ENCODE results near the gene FBXO40. TPM values are rescaled to one million over a fixed set of nuclear protein-coding genes. Genes with fewer than 3 reads are reported as not detected.

Gene FBXO40
- total and polyA plus RNA-seq, 2 of the 8 experiments (the other 6 are each of a cell fraction or from before 2014, with no cell fraction given), result 0.03 TPM; not detected in 1

DNA sequence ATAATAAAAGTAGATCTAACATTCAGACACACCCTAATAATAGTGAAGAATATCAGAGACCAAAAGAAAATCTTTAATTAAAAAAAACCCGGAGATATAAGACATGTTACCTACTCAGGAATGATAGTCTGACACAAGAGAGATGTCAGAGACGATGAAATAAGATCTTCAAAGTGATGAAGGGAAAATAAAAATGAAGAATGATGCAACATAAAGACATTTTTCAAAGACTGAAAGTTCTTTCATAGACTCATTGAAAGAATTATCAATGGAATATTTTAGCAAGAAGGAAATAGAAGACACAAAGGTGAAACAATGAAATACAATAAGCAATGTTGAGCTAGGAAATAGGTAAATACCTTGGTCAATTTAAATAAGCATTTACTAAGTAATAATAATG is 47.9 kb downstream of the FBXO40 start:
- no peaks in the 10 kb centered on the region for H3K23me2 ChIP-seq (ENCODE audit: low read depth, low read length)
- H4K8ac ChIP-seq (ENCODE audit: extremely low read depth, insufficient read depth, low read length), result no peak overlapping the region
- H3K4me2 ChIP-seq (ENCODE audit: insufficient read depth in 1 of 2, low read depth in 2 of 2, low read length in 2 of 2), result no peak overlapping the region
- no peak overlapping the region for H3K18ac ChIP-seq (ENCODE audit: extremely low read depth, low read length)
- DNase-seq (ENCODE audit: low read depth in 1 of 2, low spot score in 2 of 2) (no peak), FAIRE-seq (no peak)
- no peaks in the 10 kb centered on the region for H3K79me1 ChIP-seq (ENCODE audit: low read depth, low read length)
- H3K4me3 ChIP-seq (ENCODE audit: extremely low read depth in 1 of 4, insufficient read depth in 2 of 4, low read depth in 3 of 4, low read length in 4 of 4), result no peak overlapping the region
- peaks cover 0 to 4% (median 0%) of the 10 kb centered on the region in 4 experiments; a peak in 2 of 7 replicates for H3K4me1 ChIP-seq (replicated peaks in 1 of 4; ENCODE audit: control insufficient read depth in 3 of 4, insufficient read depth in 4 of 4, low read length in 3 of 4)
- H3K27ac ChIP-seq (ENCODE audit: low read depth, low read length), result no peak overlapping the region
- H3K36me3 ChIP-seq (ENCODE audit: control insufficient read depth in 2 of 4, insufficient read depth in 4 of 4, low read length in 3 of 4), result no peaks in the 10 kb centered on the region
- no peak overlapping the region for H3K9ac ChIP-seq (replicated peaks in 1 of 4; ENCODE audit: extremely low read depth in 1 of 4, low read depth in 3 of 4, low read length in 3 of 4)
- WGBS, 2 experiments (ENCODE audit: extremely low coverage in 1 of 2, insufficient coverage in 1 of 2, insufficient read length in 1 of 2, insufficient replicate concordance in 2 of 2, low coverage in 1 of 2, low lambda C conversion rate in 2 of 2, missing lambda C conversion rate in 1 of 2), result 95% methylated on average over 2 of the region's 2 CpGs; no CpG with 5 or more reads in 1 of the 2 experiments
- no peak overlapping the region for H4K91ac ChIP-seq (replicated peaks; ENCODE audit: insufficient read length, low read length)
- no peak overlapping the region for H2BK5ac ChIP-seq (ENCODE audit: low read depth, low read length)
- no peaks in the 10 kb centered on the region for H4K20me1 ChIP-seq (replicated peaks in 1 of 2; ENCODE audit: control insufficient read depth in 1 of 2, insufficient read depth in 2 of 2, low read length in 2 of 2)
- no peak overlapping the region for H4K5ac ChIP-seq (ENCODE audit: insufficient read length, low read depth, low read length)
- CTCF ChIA-PET (ENCODE audit: partially characterized antibody), result interaction anchor here (1.0 kb wide), 1 partner anchor 94 kb away, joined by 3 read pairs; no protein-coding TSS in a partner anchor
- H3K27me3 ChIP-seq (replicated peaks in 1 of 4; ENCODE audit: control insufficient read depth in 3 of 4, extremely low read depth in 1 of 4, insufficient read depth in 3 of 4, low read length in 3 of 4), result no peaks in the 10 kb centered on the region; a peak in 1 of 7 replicates
- POLR2A ChIA-PET (ENCODE audit: partially characterized antibody), result no interaction called here
- H3K79me2 ChIP-seq (ENCODE audit: control insufficient read depth in 1 of 2, insufficient read depth in 2 of 2, low read length in 2 of 2), result no peaks in the 10 kb centered on the region
- no peak overlapping the region for H2BK120ac ChIP-seq (replicated peaks; ENCODE audit: low read depth, low read length)
- H3K23ac ChIP-seq (ENCODE audit: insufficient read length), result no peak overlapping the region
- no peak overlapping the region for H3K56ac ChIP-seq (replicated peaks; ENCODE audit: insufficient read length, low read depth, low read length)
- no peak overlapping the region for H2BK15ac ChIP-seq (ENCODE audit: low read length)
- no peak overlapping the region for H2AFZ ChIP-seq (ENCODE audit: low read length)
- no peak overlapping the region for H2BK12ac ChIP-seq (ENCODE audit: low read depth, low read length)
- no peaks in the 10 kb centered on the region for H3K9me3 ChIP-seq (ENCODE audit: insufficient read depth in 2 of 2, low read depth in 1 of 2, low read length in 1 of 2)
- H2AK5ac ChIP-seq (ENCODE audit: low read depth, low read length), result no peak overlapping the region
- no peak overlapping the region for H2BK20ac ChIP-seq (ENCODE audit: low read length)
- H3K14ac ChIP-seq (ENCODE audit: insufficient read length), result no peak overlapping the region
- no peak overlapping the region for H3K4ac ChIP-seq (replicated peaks; ENCODE audit: insufficient read length, low read depth, low read length)
- TF ChIP-seq NANOG (IDR thresholded peaks at IDR 0.05; ENCODE audit: insufficient read depth, low read depth, low read length, poor library complexity, severe bottlenecking) (no peak), KDM4A (IDR thresholded peaks at IDR 0.05; ENCODE audit: low read depth, low read length, severe bottlenecking) (no peak), CHD1 (IDR thresholded peaks at IDR 0.05; ENCODE audit: low read depth, low read length) (no peak), POLR2A (IDR thresholded peaks at IDR 0.05; ENCODE audit: control extremely low read depth in 1 of 2, low read depth in 2 of 2, low read length in 2 of 2) (no peak), EZH2 (IDR thresholded peaks at IDR 0.05; ENCODE audit: low read depth, low read length, severe bottlenecking) (no peak), JUN (IDR thresholded peaks at IDR 0.05; ENCODE audit: low read depth, low read length) (no peak), HDAC6 (IDR thresholded peaks at IDR 0.05; ENCODE audit: low read depth, low read length) (no peak), TCF12 (IDR thresholded peaks at IDR 0.05; ENCODE audit: low read depth, low read length) (no peak), KDM1A (IDR thresholded peaks at IDR 0.05; ENCODE audit: borderline replicate concordance, low read length) (no peak), RAD21 (IDR thresholded peaks at IDR 0.05 in 1 of 2, conservative IDR thresholded peaks at IDR 0.05 in 1 of 2; ENCODE audit: low read depth in 2 of 2, low read length in 2 of 2) (no peak), SP2 (IDR thresholded peaks at IDR 0.05; ENCODE audit: low read length) (no peak), NRF1 (IDR thresholded peaks at IDR 0.05; ENCODE audit: low read depth, low read length) (no peak), KDM5A (IDR thresholded peaks at IDR 0.05; ENCODE audit: low read length) (no peak), SUZ12 (IDR thresholded peaks at IDR 0.05; ENCODE audit: low read length) (no peak), BACH1 (IDR thresholded peaks at IDR 0.05; ENCODE audit: low read length) (no peak)
